ENCODE results near the gene ABTB2.

ABTB2 gene

GRCh38 chr11:34332524-34332923 lies 25.3 kb downstream of the ABTB2 start:
- no peak for DNase-seq (ENCODE audit: extremely low read depth, low read depth)
- TF ChIP-seq CTCF (IDR thresholded peaks at IDR 0.05; ENCODE audit: low read depth, low read length, missing control alignments) = no peak
- H3K4me3 ChIP-seq (replicated peaks; ENCODE audit: low read depth, low read length) = no peak overlapping the region

GRCh38 chr11:34331736-34332135 lies 26.1 kb downstream of the ABTB2 start:
- no peak for DNase-seq (ENCODE audit: extremely low read depth, low read depth)
- H3K4me3 ChIP-seq (replicated peaks; ENCODE audit: low read depth, low read length) = no peak overlapping the region
- no peak for TF ChIP-seq CTCF (IDR thresholded peaks at IDR 0.05; ENCODE audit: low read depth, low read length, missing control alignments)

- no peak for TF ChIP-seq CTCF (IDR thresholded peaks at IDR 0.05; ENCODE audit: low read depth, low read length, missing control alignments)
- DNase-seq (ENCODE audit: extremely low read depth, low read depth) = peak; percentile 75
- H3K4me3 ChIP-seq (replicated peaks; ENCODE audit: low read depth, low read length) = no peak overlapping the region
Measured at GRCh38 chr11:34331329-34331728, 26.5 kb downstream of the ABTB2 start.

GRCh38 chr11:34330653-34331052 lies 27.2 kb downstream of the ABTB2 start:
- no peak for TF ChIP-seq CTCF (IDR thresholded peaks at IDR 0.05; ENCODE audit: low read depth, low read length, missing control alignments)
- H3K4me3 ChIP-seq (replicated peaks; ENCODE audit: low read depth, low read length) = no peak overlapping the region
- DNase-seq (ENCODE audit: extremely low read depth, low read depth) = no peak

- DNase-seq (ENCODE audit: extremely low read depth, low read depth) = no peak
- TF ChIP-seq CTCF (IDR thresholded peaks at IDR 0.05; ENCODE audit: low read depth, low read length, missing control alignments) = no peak
- no peak overlapping the region for H3K4me3 ChIP-seq (replicated peaks; ENCODE audit: low read depth, low read length)
Measured at GRCh38 chr11:34329876-34330275, 27.9 kb downstream of the ABTB2 start.

GRCh38 chr11:34328632-34328910 lies 29.2 kb downstream of the ABTB2 start:
- H3K4me3 ChIP-seq (replicated peaks; ENCODE audit: low read depth, low read length) = no peak overlapping the region
- DNase-seq (ENCODE audit: extremely low read depth, low read depth) = no peak
- no peak for TF ChIP-seq CTCF (IDR thresholded peaks at IDR 0.05; ENCODE audit: low read depth, low read length, missing control alignments)

GRCh38 chr11:34327804-34328631 lies 29.8 kb downstream of the ABTB2 start:
- H3K4me3 ChIP-seq (replicated peaks; ENCODE audit: low read depth, low read length) = no peak overlapping the region
- TF ChIP-seq CTCF (IDR thresholded peaks at IDR 0.05; ENCODE audit: low read depth, low read length, missing control alignments) = no peak
- no peak for DNase-seq (ENCODE audit: extremely low read depth, low read depth)

Data from HFF-Myc (cell line).